Endometrial microvascular endothelial cells (primary cell): Measurements from ENCODE around the gene PHYH. TPM values are rescaled to one million over a fixed set of nuclear protein-coding genes. Genes with fewer than 3 reads are reported as not detected.
"Not testable (repeated sequence)": the region's sequence is repeated elsewhere in the genome, so short reads cannot be mapped to it uniquely, and the experiment has no call there.

Experiments used
- in situ Hi-C: cut with HindIII; loops from 2 replicates; pipeline ENCODE4 v1.10.0; 2017; ENCODE audit warnings: low sequenced_read_pairs, low pct_unique_long_range_greater_than_20kb; ENCODE audit errors: inconsistent ontology term
- total RNA-seq: library from RNA; depleted of rRNA; stranded (reverse); fragments of >200 nt; gene quantifications from one replicate; pipeline ENCODE4 v1.2.3, GENCODE V29; 2015; ENCODE audit errors: inconsistent ontology term

The PHYH gene
- total RNA-seq, 1 donor from 2014 or later = 7.1 TPM

DNA sequence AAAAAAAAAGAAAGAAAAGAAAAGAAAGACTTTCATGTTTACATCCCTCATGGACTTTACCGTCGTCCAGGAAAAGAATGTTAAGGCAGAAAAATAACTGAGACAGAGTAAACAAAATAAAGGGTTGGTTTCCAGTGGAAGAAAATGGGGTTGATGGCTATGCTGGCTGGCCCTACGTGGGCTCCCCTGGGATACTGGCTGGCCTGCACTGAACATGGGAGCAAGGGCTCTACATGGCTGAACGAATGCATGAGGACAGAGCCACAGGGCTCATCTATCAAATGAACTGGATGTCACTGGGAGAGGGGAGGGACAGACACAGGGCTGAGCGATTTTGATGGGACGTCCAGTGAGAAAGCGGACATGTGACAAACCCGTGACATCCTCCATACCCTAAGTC lies 63.2 kb downstream of the PHYH start:
- in situ Hi-C loops = no loop called here

DNA sequence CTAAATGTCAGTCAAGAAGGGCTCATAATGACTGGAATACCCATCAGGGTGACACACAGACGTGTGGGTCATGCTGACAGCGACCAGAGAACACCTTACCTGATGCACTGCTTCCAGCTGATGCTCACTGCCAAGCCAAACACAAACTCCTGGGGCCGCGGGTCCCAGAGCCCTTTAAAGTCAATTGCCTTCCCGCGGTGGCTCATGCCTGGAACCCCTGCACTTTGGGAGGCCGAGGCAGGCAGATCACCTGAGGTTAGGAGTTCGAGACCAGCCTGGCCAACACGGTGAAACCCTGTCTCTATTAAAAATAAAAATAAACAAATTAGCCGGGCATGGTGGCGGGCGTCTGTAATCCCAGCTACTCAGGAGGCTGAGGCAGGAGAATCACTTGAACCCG lies 65.1 kb downstream of the PHYH start:
- in situ Hi-C loops = not testable (repeated sequence)

DNA sequence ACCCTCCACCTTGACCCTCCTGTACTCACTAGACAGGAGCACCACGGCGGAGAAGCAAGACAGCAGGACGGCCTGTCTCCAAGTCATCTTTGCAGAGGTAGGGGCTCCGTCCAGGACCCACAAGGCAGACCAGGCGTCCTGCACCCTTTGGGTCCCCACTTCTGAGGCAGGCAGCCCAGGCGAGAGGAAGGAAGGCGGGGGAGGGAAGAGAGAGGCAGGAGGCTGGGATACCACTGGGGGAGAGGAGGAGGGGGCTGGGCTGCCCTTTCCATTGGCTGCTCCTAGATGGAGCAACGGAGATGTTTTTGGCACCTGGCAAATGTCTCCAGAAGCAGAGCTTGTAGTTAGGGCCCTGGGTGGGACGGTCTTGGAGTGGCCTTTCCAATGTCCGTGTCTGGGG lies 65.7 kb downstream of the PHYH start, which contains the start of gene UCMA:
Gene UCMA (minus strand): TSS at position 203 of the 400 bp plus-strand sequence. CDS start 116 bp downstream, at position 87.
- in situ Hi-C loops = no loop called here

DNA sequence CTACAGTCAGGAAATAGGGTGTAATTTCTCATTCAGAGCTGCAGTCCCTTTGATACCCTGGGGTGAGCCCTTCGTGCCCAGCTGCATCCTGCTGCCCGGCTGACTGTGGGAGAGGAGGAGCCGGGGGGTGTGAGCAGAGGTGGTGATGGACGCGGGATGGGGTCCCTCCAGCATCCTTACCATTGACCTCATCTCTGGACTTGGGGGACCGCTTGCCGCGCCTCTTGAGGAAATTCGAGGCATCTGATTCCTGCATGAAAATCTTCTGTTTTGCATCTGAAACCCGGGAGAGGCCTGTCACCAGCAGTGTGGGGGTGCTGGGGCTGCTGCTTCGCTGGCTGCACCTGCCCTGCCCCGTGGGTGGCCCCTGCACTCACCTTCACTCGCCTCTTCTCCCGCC lies 66.5 kb downstream of the PHYH start:
- in situ Hi-C loops = no loop called here

DNA sequence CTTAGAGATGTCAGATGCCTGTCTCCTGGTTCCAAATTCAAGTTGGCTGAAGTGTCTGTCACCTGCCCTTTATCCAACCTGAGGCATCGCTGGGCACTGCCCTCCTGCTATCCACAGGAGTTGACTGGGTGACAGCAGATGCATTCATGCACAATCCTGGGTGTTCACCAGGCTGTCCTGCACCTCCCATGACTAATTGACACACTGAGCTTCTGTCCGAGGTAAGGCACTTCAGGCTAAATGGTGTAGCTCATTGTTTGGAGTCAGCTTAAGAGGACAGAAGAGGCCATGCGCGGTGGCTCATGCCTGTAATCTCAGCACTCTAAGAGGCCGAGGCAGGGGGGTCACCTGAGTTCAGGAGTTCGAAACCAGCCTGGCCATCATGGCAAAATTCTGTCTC lies 68.1 kb downstream of the PHYH start:
- in situ Hi-C loops = no loop called here

DNA sequence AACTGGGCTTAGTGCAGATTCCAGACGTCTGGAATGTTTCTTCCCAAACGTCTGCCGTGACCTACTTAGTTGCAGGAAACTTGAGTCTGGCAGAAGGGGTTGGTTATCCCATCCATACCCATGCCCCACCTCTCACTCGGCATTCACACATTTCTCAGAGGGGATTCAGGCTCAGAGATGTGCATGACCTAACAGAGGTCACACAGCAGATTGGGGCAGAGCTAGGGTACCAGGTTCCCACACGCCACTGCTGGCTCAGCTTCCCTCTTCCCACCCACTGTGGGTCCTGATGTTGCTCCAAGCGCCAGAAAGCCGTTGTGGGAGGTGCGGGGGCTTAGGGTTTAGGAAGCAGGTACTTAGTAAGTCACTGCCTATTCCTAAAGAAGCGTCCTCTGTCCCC lies 68.7 kb downstream of the PHYH start:
- in situ Hi-C loops = no loop called here

Other genes with a start within 250 kb of the PHYH start
- 52.0 TPM for gene OPTN, start 199.9 kb downstream of the PHYH start, total RNA-seq
- 15.8 TPM for gene MCM10, start 138.5 kb downstream of the PHYH start, total RNA-seq
- not detected for gene UCMA, start 65.7 kb downstream of the PHYH start, total RNA-seq
- 80.7 TPM for gene SEPHS1, start 48.2 kb upstream of the PHYH start, total RNA-seq
- 9.0 TPM for gene BEND7, start 228.9 kb upstream of the PHYH start, total RNA-seq